SK-N-MC (cell line): ENCODE measurements around the gene TIAM1.

ENCODE experiments used
- EZH2 ChIP-seq: fragments of 200-600 bp; sonication (generic); IDR thresholded peaks from one replicate; pipeline ENCODE4 v1.6.1; 2017; ENCODE audit warnings: antibody characterized with exemption
- FOXP2 ChIP-seq: optimal IDR thresholded peaks from 2 replicates; pipeline ENCODE3; 2011; ENCODE audit warnings: mild to moderate bottlenecking, moderate library complexity; ENCODE audit not compliant: insufficient read depth; ENCODE audit errors: extremely low read length, control extremely low read depth
- POLR2AphosphoS5 ChIP-seq: IDR thresholded peaks from 2 replicates; pipeline ENCODE4 v1.6.1; 2012; ENCODE audit warnings: mild to moderate bottlenecking, low read depth, low read length, borderline replicate concordance

DNA sequence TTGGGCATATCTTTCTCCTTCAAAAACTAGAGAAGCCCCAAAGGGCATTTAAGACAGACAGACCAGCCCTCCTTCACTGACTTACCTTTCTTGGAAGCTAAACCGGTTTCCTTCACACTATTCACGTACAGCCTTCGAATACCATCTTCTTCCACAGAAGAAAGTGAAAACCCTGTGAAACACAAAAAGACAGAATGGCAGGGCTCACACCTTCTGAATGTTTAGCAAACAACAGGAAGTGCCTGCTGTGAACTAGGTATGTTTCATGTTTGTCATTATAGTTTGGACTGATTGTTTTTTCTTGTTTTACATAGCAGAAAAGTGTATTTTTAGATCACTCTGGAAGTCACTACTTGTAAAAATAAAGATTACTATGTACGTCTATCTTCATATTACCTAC is 157.1 kb downstream of the TIAM1 start:
- TF ChIP-seq EZH2 (no peak), POLR2AphosphoS5 (no peak), FOXP2 (no peak)
